ENCODE data around the gene MBD3L2. TPM values are rescaled to one million over a fixed set of nuclear protein-coding genes. Genes with fewer than 3 reads are reported as not detected.
"Not testable (repeated sequence)": the region's sequence is repeated elsewhere in the genome, so short reads cannot be mapped to it uniquely, and the experiment has no call there.

Gene MBD3L2
- total and polyA plus RNA-seq, 8 donors, result not detected

- H3K27me3 ChIP-seq; H3K4me3 ChIP-seq; FAIRE-seq; DNase-seq; H3K9me3 ChIP-seq; H3K4me1 ChIP-seq; ATAC-seq; H3K36me3 ChIP-seq; H3K27ac ChIP-seq; intact Hi-C loops (cut with DNase I): not testable (repeated sequence)
- WGBS, 2 donors, result no CpG with 5 or more reads among the region's 9 CpGs
Measured at GRCh38 chr19:7030278-7030677, 18.8 kb upstream of the MBD3L2 start, which contains the start of gene MBD3L5. TSS of gene MBD3L5 (plus strand) at chr19:7030578. CDS start at chr19:7030612, 34 bp downstream.

GRCh38 chr19:7040079-7040478, 9.0 kb upstream of the MBD3L2 start, which contains the start of gene MBD3L4:
TSS of gene MBD3L4 (minus strand) at chr19:7040179. CDS start at chr19:7040144, 35 bp downstream.
- H3K4me3 ChIP-seq; H3K27me3 ChIP-seq; DNase-seq; H3K36me3 ChIP-seq; ATAC-seq; H3K27ac ChIP-seq; intact Hi-C loops (cut with DNase I); FAIRE-seq; H3K4me1 ChIP-seq; H3K9me3 ChIP-seq: not testable (repeated sequence)
- WGBS, 2 donors, result no CpG with 5 or more reads among the region's 9 CpGs

- intact Hi-C loops (cut with DNase I); FAIRE-seq; H3K27me3 ChIP-seq; H3K36me3 ChIP-seq; H3K4me1 ChIP-seq; H3K4me3 ChIP-seq; ATAC-seq; DNase-seq; H3K9me3 ChIP-seq; H3K27ac ChIP-seq: not testable (repeated sequence)
- no CpG with 5 or more reads among the region's 2 CpGs for WGBS, 2 donors
Measured at GRCh38 chr19:7041563-7041962, 7.6 kb upstream of the MBD3L2 start.

- H3K36me3 ChIP-seq; H3K27me3 ChIP-seq; H3K4me3 ChIP-seq; H3K27ac ChIP-seq; intact Hi-C loops (cut with DNase I); DNase-seq; H3K4me1 ChIP-seq; ATAC-seq; FAIRE-seq; H3K9me3 ChIP-seq: not testable (repeated sequence)
- WGBS, 2 donors, result 77 to 93% methylated on average over 2 of the region's 5 CpGs
Measured at GRCh38 chr19:7051421-7051820, 2.3 kb downstream of the MBD3L2 start.

- H3K4me3 ChIP-seq; H3K36me3 ChIP-seq; H3K27me3 ChIP-seq; ATAC-seq; FAIRE-seq; H3K4me1 ChIP-seq; DNase-seq; intact Hi-C loops (cut with DNase I); H3K9me3 ChIP-seq; H3K27ac ChIP-seq: not testable (repeated sequence)
- 87 to 89% methylated on average over 7 of the region's 7 CpGs for WGBS, 2 donors
Measured at GRCh38 chr19:7052896-7053295, 3.8 kb downstream of the MBD3L2 start.

GRCh38 chr19:7054635-7055368, 5.7 kb downstream of the MBD3L2 start:
- H3K27ac ChIP-seq; DNase-seq; intact Hi-C loops (cut with DNase I); H3K36me3 ChIP-seq; H3K27me3 ChIP-seq; H3K4me3 ChIP-seq; H3K9me3 ChIP-seq; H3K4me1 ChIP-seq; ATAC-seq: not testable (repeated sequence)
- 90 to 98% methylated on average over 8 to 12 of the region's 14 CpGs for WGBS, 2 donors
- peak; percentile 41 for FAIRE-seq

GRCh38 chr19:7055679-7056078, 6.6 kb downstream of the MBD3L2 start:
- H3K36me3 ChIP-seq; ATAC-seq; H3K4me1 ChIP-seq; FAIRE-seq; H3K27ac ChIP-seq; H3K27me3 ChIP-seq; H3K9me3 ChIP-seq; H3K4me3 ChIP-seq; DNase-seq; intact Hi-C loops (cut with DNase I): not testable (repeated sequence)
- WGBS, 2 donors, result 80 to 86% methylated on average over 12 of the region's 14 CpGs

- H3K36me3 ChIP-seq; H3K27me3 ChIP-seq; H3K9me3 ChIP-seq; ATAC-seq; DNase-seq; FAIRE-seq; H3K4me1 ChIP-seq; intact Hi-C loops (cut with DNase I); H3K4me3 ChIP-seq; H3K27ac ChIP-seq: not testable (repeated sequence)
- WGBS, 2 donors, result 71 to 80% methylated on average over 8 of the region's 16 CpGs
Measured at GRCh38 chr19:7056371-7056770, 7.2 kb downstream of the MBD3L2 start.

- not testable (repeated sequence) for FAIRE-seq
Measured at GRCh38 chr19:7058576-7058975, 9.5 kb downstream of the MBD3L2 start, which contains the start of gene MBD3L3. TSS of gene MBD3L3 (minus strand) at chr19:7058676. CDS start at chr19:7058605, 71 bp downstream.

GRCh38 chr19:7059977-7060376, 10.9 kb downstream of the MBD3L2 start:
- H3K36me3 ChIP-seq; FAIRE-seq; ATAC-seq; H3K27ac ChIP-seq; H3K4me1 ChIP-seq; H3K9me3 ChIP-seq; H3K4me3 ChIP-seq; H3K27me3 ChIP-seq; DNase-seq; intact Hi-C loops (cut with DNase I): not testable (repeated sequence)
- WGBS, 2 donors, result 42 to 58% methylated on average over 1 of the region's 2 CpGs

More at GRCh38 chr19:7058576-7058975, 9.5 kb downstream of the MBD3L2 start, which contains the start of gene MBD3L3:
- ATAC-seq; intact Hi-C loops (cut with DNase I); H3K27ac ChIP-seq; H3K27me3 ChIP-seq; DNase-seq; H3K9me3 ChIP-seq; H3K4me3 ChIP-seq; H3K4me1 ChIP-seq; H3K36me3 ChIP-seq: not testable (repeated sequence)
- WGBS, 2 donors, result no CpG with 5 or more reads among the region's 8 CpGs

Data from pancreas (tissue), 10 donors.